HG03025 (cell line): ENCODE data around the gene CLEC2L.

Source experiments
- ATAC-seq: cut with Tn5 transposase; IDR thresholded peaks from one replicate; pipeline ENCODE4 v1.9.1; 2021; ENCODE audit warnings: mild to moderate bottlenecking, moderate library complexity; ENCODE audit not compliant: unreplicated experiment, low FRiP score

CLEC2L gene

GRCh38 chr7:139572071-139572470 lies 48.6 kb downstream of the CLEC2L start:
- ATAC-seq, result no peak

GRCh38 chr7:139572704-139573385 lies 49.4 kb downstream of the CLEC2L start:
- ATAC-seq, result no peak

- ATAC-seq, result no peak
Measured at GRCh38 chr7:139573871-139574270, 50.4 kb downstream of the CLEC2L start.

GRCh38 chr7:139574618-139575337 lies 51.3 kb downstream of the CLEC2L start:
- ATAC-seq, result no peak

GRCh38 chr7:139575338-139575680 lies 51.8 kb downstream of the CLEC2L start:
- no peak for ATAC-seq

GRCh38 chr7:139576179-139576973 lies 52.9 kb downstream of the CLEC2L start:
- no peak for ATAC-seq

GRCh38 chr7:139580435-139580834 lies 57.0 kb downstream of the CLEC2L start:
- no peak for ATAC-seq

- no peak for ATAC-seq
Measured at GRCh38 chr7:139582130-139582650, 58.7 kb downstream of the CLEC2L start.

GRCh38 chr7:139582671-139583155 lies 59.2 kb downstream of the CLEC2L start:
- ATAC-seq, result no peak

GRCh38 chr7:139583826-139584553 lies 60.5 kb downstream of the CLEC2L start:
- no peak for ATAC-seq

- ATAC-seq, result no peak
Measured at GRCh38 chr7:139585042-139585441, 61.6 kb downstream of the CLEC2L start.

- no peak for ATAC-seq
Measured at GRCh38 chr7:139586286-139586685, 62.8 kb downstream of the CLEC2L start.

GRCh38 chr7:139587535-139587934 lies 64.0 kb downstream of the CLEC2L start:
- ATAC-seq, result no peak

GRCh38 chr7:139588632-139589031 lies 65.1 kb downstream of the CLEC2L start:
- ATAC-seq, result no peak

GRCh38 chr7:139589474-139589873 lies 66.0 kb downstream of the CLEC2L start:
- no peak for ATAC-seq

- ATAC-seq, result no peak
Measured at GRCh38 chr7:139591550-139592195, 68.2 kb downstream of the CLEC2L start.

- ATAC-seq, result no peak
Measured at GRCh38 chr7:139592801-139593461, 69.4 kb downstream of the CLEC2L start.

- ATAC-seq, result no peak
Measured at GRCh38 chr7:139594090-139594489, 70.6 kb downstream of the CLEC2L start.
